ENCODE measurements around the gene ATAD1.

- TF ChIP-seq CTCF (IDR thresholded peaks at IDR 0.05) (no peak), POLR2A (IDR thresholded peaks at IDR 0.05) (no peak)
Measured at GRCh38 chr10:87739703-87740102, 78.3 kb downstream of the ATAD1 start.
